GM12878 (cell line): ENCODE results near the gene RANGAP1. TPM values are rescaled to one million over a fixed set of nuclear protein-coding genes. Genes with fewer than 3 reads are reported as not detected.

ENCODE experiments used
- ATAC-seq: fragments of 200-7000 bp; cut with Tn5 transposase; 3 replicates; pipeline ENCODE4 v1.9.1; 2020; ENCODE audit warnings: mild to moderate bottlenecking, moderate library complexity
- BruUV-seq: library from RNA; stranded (reverse); fragments of 400-500 nt; replicated peaks from 2 replicates; lab custom pipeline; 2021; lab: Mats Ljungman, UMichigan
- CTCF ChIA-PET: fragments of 300-600 bp; sonication (Branson Sonifier 250); formaldehyde crosslinking; extraction: SDS; loops from one replicate; lab custom pipeline; 2021; ENCODE audit warnings: inconsistent platforms; lab: Yijun Ruan, JAX
- POLR2A ChIA-PET: fragments of 350-600 bp; formaldehyde crosslinking; extraction: SDS; loops from one replicate; lab custom pipeline; 2021; ENCODE audit warnings: inconsistent platforms; lab: Charles Lee
- RAD21 ChIA-PET: fragments of 300-600 bp; sonication (Branson Sonifier 250); formaldehyde crosslinking; loops from one replicate; lab custom pipeline; 2023; ENCODE audit warnings: antibody characterized with exemption; ENCODE audit not compliant: unreplicated experiment; lab: Charles Lee
- SMC1A ChIA-PET: fragments of 300-600 bp; sonication (Branson Sonifier 250); formaldehyde crosslinking; loops from one replicate; lab custom pipeline; 2023; ENCODE audit not compliant: unreplicated experiment, uncharacterized antibody; lab: Charles Lee
- DNase-seq: peaks from one replicate; pipeline ENCODE4 v3.0.0-alpha.2; 2011; ENCODE audit warnings: low read depth, low spot score
- FAIRE-seq: peaks from 3 replicates; lab custom pipeline; 2011; peaks lifted over from hg19 to GRCh38; lab: Jason Lieb, UNC
- H2AFZ ChIP-seq: 2 replicates; pipeline ENCODE4 v1.6.0; 2011; ENCODE audit warnings: low read depth, low read length, control low read depth; ENCODE audit not compliant: control insufficient read depth
- H3K27ac ChIP-seq: 2 replicates; pipeline ENCODE4 v1.5.1; 2011; ENCODE audit warnings: control low read depth; ENCODE audit not compliant: control insufficient read depth, insufficient read depth
- H3K27me3 ChIP-seq, 2 experiments: replicated peaks in 1 of 2; 2 replicates each; pipeline versions ENCODE4 v1.6.0 to v1.6.1; 2011; ENCODE audit warnings: low read length in 1 of 2; ENCODE audit not compliant: control insufficient read depth in 2 of 2, insufficient read depth in 2 of 2
- H3K36me3 ChIP-seq, 2 experiments: 2 replicates each; pipeline ENCODE4 v1.5.1; 2011; ENCODE audit warnings: low read length in 1 of 2; ENCODE audit not compliant: control insufficient read depth in 2 of 2, insufficient read depth in 2 of 2
- H3K4me1 ChIP-seq: 2 replicates; pipeline ENCODE4 v1.6.1; 2011; ENCODE audit warnings: mild to moderate bottlenecking, low read length, moderate library complexity, mixed read lengths; ENCODE audit not compliant: control insufficient read depth, insufficient read depth
- H3K4me2 ChIP-seq: 2 replicates; pipeline ENCODE4 v1.6.0; 2011; ENCODE audit warnings: control low read depth; ENCODE audit not compliant: control insufficient read depth, insufficient read depth
- H3K4me3 ChIP-seq: fragments of 200-600 bp; sonication (generic); 2 replicates; pipeline ENCODE4 v1.5.1; 2016
- H3K79me2 ChIP-seq: 2 replicates; pipeline ENCODE4 v1.6.0; 2011; ENCODE audit warnings: low read length; ENCODE audit not compliant: control insufficient read depth, insufficient read depth
- H3K9ac ChIP-seq: 2 replicates; pipeline ENCODE4 v1.8.0; 2011; ENCODE audit warnings: low read length, control low read depth, mixed read lengths; ENCODE audit not compliant: control insufficient read depth, insufficient read depth
- H3K9me3 ChIP-seq: replicated peaks from 3 replicates; pipeline ENCODE4 v1.5.1; 2011; ENCODE audit warnings: mild to moderate bottlenecking, low read length; ENCODE audit not compliant: control insufficient read depth, insufficient read depth
- H4K20me1 ChIP-seq: 2 replicates; pipeline ENCODE4 v1.6.0; 2011; ENCODE audit not compliant: control insufficient read depth, insufficient read depth
- CBX3 ChIP-seq: fragments of 200-600 bp; sonication (generic); IDR thresholded peaks from 2 replicates; pipeline ENCODE4 v1.6.1; 2016; ENCODE audit warnings: low read depth, borderline replicate concordance
- IKZF2 ChIP-seq, 2 experiments: fragments of 450-650 bp; IDR thresholded peaks; 2 replicates each; pipeline ENCODE4 v1.6.1; 2017; ENCODE audit warnings: mild to moderate bottlenecking in 2 of 2, moderate library complexity in 2 of 2
- PAX5 ChIP-seq: IDR thresholded peaks from 2 replicates; pipeline ENCODE4 v1.6.1; 2011; ENCODE audit warnings: low read depth, low read length, borderline replicate concordance
- POLR2AphosphoS5 ChIP-seq: IDR thresholded peaks from 2 replicates; pipeline ENCODE4 v1.6.1; 2011; ENCODE audit warnings: mild to moderate bottlenecking, low read length, inconsistent platforms
- WGBS: methylation state at CpG from one replicate; pipeline ENCODE4 v1.1.6; 2016; ENCODE audit warnings: low lambda C conversion rate; ENCODE audit not compliant: insufficient replicate concordance, insufficient coverage; ENCODE audit errors: missing lambda C conversion rate; 5-methylcytosine and 5-hydroxymethylcytosine counted together
- in situ Hi-C: fragments of 300-500 bp; cut with MboI; formaldehyde crosslinking; loops from 9 replicates; pipeline ENCODE4 v1.14.3; 2018; ENCODE audit warnings: mixed read lengths
- intact Hi-C: fragments of 100-400 bp; cut with micrococcal nuclease; formaldehyde crosslinking; loops from one replicate; pipeline ENCODE4 v1.14.2; 2022; ENCODE audit not compliant: unreplicated experiment
- polyA plus RNA-seq, 11 experiments: library from polyadenylated mRNA; depleted of rRNA in 4 of 11; unstranded in 6 of 11; stranded (reverse) in 5 of 11; fragments of >200 nt; fragmentation: Nextera tagmentation in 4 of 11; fragmentation: Illumina TruSeq in 1 of 11; extraction: Ambion mirVana in 4 of 11; extraction: Trizol in 1 of 11; gene quantifications; 1 replicate in 1 of 11; 2 replicates in 10 of 11; pipeline versions ENCODE4 v1.2.1 to v1.2.3, GENCODE V29; 2011 to 2016; ENCODE audit warnings: inconsistent platforms in 2 of 11, missing spikeins in 2 of 11, low read depth in 1 of 11
- total RNA-seq, 4 experiments: library from RNA; depleted of rRNA in 3 of 4; stranded (reverse); fragments of >200 nt in 3 of 4; fragmentation: Illumina TruSeq in 1 of 4; extraction: Trizol in 1 of 4; gene quantifications; 2 replicates each; pipeline versions ENCODE4 v1.2.1 to v1.2.3, GENCODE V29; 2013 to 2021
- TF ChIP-seq, protein P1 (sequence below): IDR thresholded peaks from 2 replicates; pipeline ENCODE4 v1.6.1; 2011; ENCODE audit warnings: borderline replicate concordance, low read depth, mild to moderate bottlenecking, moderate library complexity, low read length; ENCODE audit not compliant: insufficient read depth, poor library complexity, severe bottlenecking
- TF ChIP-seq, protein P2 (sequence below): fragments of 450-650 bp; IDR thresholded peaks from 2 replicates; pipeline ENCODE4 v1.6.1; 2017; ENCODE audit warnings: mild to moderate bottlenecking, moderate library complexity

RANGAP1 gene
- total and polyA plus RNA-seq, 10 of the 15 experiments (the other 5 are each of a cell fraction or from before 2014, with no cell fraction given) = 2.5 to 109 (median 60.2) TPM

DNA sequence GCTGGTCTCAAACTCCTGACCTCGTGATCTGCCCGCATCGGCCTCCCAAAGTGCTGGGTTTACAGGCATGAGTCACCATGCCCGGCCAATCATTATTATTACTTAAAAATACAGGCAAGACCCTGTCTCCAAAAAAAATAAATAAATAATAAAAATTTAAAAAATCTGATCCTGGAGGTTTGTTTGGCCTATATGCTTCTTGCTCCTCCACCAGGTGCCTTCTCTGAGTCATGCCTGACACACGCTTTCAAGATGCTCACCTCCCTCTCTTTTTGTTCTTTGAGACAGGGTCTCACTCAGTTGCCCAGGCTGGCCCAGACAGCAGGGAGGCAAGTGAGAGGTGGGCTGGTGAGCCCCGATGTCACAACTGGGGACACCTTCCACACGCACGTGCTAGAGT is 28.8 kb upstream of the RANGAP1 start:
- Histone ChIP-seq H3K4me2 (no peak overlapping the region), H3K9me3 (no peaks in the 10 kb centered on the region), H3K4me1 (no peaks in the 10 kb centered on the region; the same call in 1 of the 2 replicates), H3K79me2 (peaks cover 22% of the 10 kb centered on the region), H3K27me3 (no peaks in the 10 kb centered on the region), H3K27ac (no peak overlapping the region), H3K9ac (no peak overlapping the region), H2AFZ (no peak overlapping the region), H3K36me3 (peaks cover 0 to 5% of the 10 kb centered on the region in 2 experiments; a peak in 3 of 4 replicates), H4K20me1 (no peaks in the 10 kb centered on the region), H3K4me3 (no peak overlapping the region)
- ChIA-PET CTCF (interaction anchor here (1.7 kb wide), 1 partner anchor 8 kb away, joined by 4 read pairs; no protein-coding TSS in a partner anchor), RAD21 (no interaction called here), POLR2A (interaction anchor here (0.6 kb wide), 2 partner anchors 109 to 322 kb away, joined by 3 to 4 read pairs; no protein-coding TSS in a partner anchor)
- no TSS peak for BruUV-seq
- 98% methylated on average over 8 of the region's 8 CpGs for WGBS
- FAIRE-seq (no peak), DNase-seq (no peak), ATAC-seq (no peak)
- in situ Hi-C loops = no loop called here
- TF ChIP-seq CBX3 = no peak
- TF ChIP-seq, protein P1, sequence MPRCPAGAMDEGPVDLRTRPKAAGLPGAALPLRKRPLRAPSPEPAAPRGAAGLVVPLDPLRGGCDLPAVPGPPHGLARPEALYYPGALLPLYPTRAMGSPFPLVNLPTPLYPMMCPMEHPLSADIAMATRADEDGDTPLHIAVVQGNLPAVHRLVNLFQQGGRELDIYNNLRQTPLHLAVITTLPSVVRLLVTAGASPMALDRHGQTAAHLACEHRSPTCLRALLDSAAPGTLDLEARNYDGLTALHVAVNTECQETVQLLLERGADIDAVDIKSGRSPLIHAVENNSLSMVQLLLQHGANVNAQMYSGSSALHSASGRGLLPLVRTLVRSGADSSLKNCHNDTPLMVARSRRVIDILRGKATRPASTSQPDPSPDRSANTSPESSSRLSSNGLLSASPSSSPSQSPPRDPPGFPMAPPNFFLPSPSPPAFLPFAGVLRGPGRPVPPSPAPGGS = peak; percentile 19
- TF ChIP-seq, all 136 proteins: peak for 1
- intact Hi-C loops = no loop called here
- SMC1A ChIA-PET = no interaction called here

DNA sequence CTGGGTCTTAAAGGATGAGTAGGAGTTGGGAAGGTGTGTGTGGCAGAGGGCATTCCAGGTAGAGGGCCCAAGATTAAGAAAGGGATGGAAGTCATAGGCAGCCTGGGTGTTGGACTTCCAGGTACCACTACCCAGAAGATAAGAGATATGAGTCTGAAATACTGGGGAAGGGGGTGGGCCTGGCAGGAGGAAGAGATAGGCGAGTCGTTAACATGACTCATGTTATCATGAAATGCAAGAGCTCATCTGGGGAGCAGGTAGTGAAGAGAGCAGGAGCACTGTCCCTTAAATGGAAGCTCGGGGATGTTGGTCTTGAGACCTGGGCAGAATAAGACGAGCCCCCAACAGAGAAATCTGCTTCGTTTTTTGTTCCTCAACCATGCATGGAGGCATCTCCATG is 25.5 kb upstream of the RANGAP1 start:
- Histone ChIP-seq H2AFZ (no peak overlapping the region), H3K4me1 (no peaks in the 10 kb centered on the region), H3K27ac (no peak overlapping the region), H3K4me3 (no peak overlapping the region), H4K20me1 (no peaks in the 10 kb centered on the region), H3K36me3 (peaks cover 2 to 6% of the 10 kb centered on the region in 2 experiments), H3K79me2 (peaks cover 34% of the 10 kb centered on the region), H3K27me3 (no peaks in the 10 kb centered on the region), H3K4me2 (no peak overlapping the region), H3K9ac (no peak overlapping the region), H3K9me3 (no peaks in the 10 kb centered on the region)
- in situ Hi-C loops = no loop called here
- no peak for ATAC-seq
- no peak for TF ChIP-seq POLR2AphosphoS5
- TF ChIP-seq, protein P2, sequence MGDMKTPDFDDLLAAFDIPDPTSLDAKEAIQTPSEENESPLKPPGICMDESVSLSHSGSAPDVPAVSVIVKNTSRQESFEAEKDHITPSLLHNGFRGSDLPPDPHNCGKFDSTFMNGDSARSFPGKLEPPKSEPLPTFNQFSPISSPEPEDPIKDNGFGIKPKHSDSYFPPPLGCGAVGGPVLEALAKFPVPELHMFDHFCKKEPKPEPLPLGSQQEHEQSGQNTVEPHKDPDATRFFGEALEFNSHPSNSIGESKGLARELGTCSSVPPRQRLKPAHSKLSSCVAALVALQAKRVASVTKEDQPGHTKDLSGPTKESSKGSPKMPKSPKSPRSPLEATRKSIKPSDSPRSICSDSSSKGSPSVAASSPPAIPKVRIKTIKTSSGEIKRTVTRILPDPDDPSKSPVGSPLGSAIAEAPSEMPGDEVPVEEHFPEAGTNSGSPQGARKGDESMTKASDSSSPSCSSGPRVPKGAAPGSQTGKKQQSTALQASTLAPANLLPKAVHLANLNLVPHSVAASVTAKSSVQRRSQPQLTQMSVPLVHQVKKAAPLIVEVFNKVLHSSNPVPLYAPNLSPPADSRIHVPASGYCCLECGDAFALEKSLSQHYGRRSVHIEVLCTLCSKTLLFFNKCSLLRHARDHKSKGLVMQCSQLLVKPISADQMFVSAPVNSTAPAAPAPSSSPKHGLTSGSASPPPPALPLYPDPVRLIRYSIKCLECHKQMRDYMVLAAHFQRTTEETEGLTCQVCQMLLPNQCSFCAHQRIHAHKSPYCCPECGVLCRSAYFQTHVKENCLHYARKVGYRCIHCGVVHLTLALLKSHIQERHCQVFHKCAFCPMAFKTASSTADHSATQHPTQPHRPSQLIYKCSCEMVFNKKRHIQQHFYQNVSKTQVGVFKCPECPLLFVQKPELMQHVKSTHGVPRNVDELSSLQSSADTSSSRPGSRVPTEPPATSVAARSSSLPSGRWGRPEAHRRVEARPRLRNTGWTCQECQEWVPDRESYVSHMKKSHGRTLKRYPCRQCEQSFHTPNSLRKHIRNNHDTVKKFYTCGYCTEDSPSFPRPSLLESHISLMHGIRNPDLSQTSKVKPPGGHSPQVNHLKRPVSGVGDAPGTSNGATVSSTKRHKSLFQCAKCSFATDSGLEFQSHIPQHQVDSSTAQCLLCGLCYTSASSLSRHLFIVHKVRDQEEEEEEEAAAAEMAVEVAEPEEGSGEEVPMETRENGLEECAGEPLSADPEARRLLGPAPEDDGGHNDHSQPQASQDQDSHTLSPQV = no peak
- TF ChIP-seq IKZF2 (IDR thresholded peaks at IDR 0.05) = no peak
- no peak for TF ChIP-seq PAX5
- ChIA-PET SMC1A (no interaction called here), POLR2A (interaction anchor here (1.2 kb wide), 1 partner anchor 370 kb away, joined by 3 read pairs; no protein-coding TSS in a partner anchor), RAD21 (interaction anchor here (0.7 kb wide), 1 partner anchor 10 kb away, joined by 3 read pairs; the partner anchor contains the start of gene ZC3H7B), CTCF (interaction anchor here (1.0 kb wide), 1 partner anchor 9 kb away, joined by 4 read pairs; no protein-coding TSS in a partner anchor)
- BruUV-seq = no TSS peak
- WGBS = 94% methylated on average over 5 of the region's 5 CpGs
- DNase-seq = no peak
- intact Hi-C loops = no loop called here
- no peak for FAIRE-seq
